SK-MEL-5 (cell line): ENCODE data around the gene NAGK. TPM values are rescaled to one million over a fixed set of nuclear protein-coding genes. Genes with fewer than 3 reads are reported as not detected.
"Not testable (repeated sequence)": the region's sequence is repeated elsewhere in the genome, so short reads cannot be mapped to it uniquely, and the experiment has no call there.

Experiments
- DNase-seq: peaks from one replicate; pipeline ENCODE4 v3.0.0-alpha.2; 2016; ENCODE audit warnings: low read depth, low spot score
- in situ Hi-C: cut with HindIII; loops from 2 replicates; pipeline ENCODE4 v1.10.0; 2016; ENCODE audit warnings: low sequenced_read_pairs, high pct_unique_total_duplicates, low pct_unique_long_range_greater_than_20kb
- polyA plus RNA-seq, 2 experiments: library from polyadenylated mRNA; depleted of rRNA; stranded (reverse); fragments of >200 nt; gene quantifications; 2 replicates each; pipeline ENCODE4 v1.2.3, GENCODE V29; 2015
- total RNA-seq: library from RNA; depleted of rRNA; stranded (reverse); fragments of >200 nt; shearing (Covaris generic); gene quantifications from 2 replicates; pipeline ENCODE4 v1.2.3, GENCODE V29; 2014; rRNA removed

NAGK gene
- total RNA-seq = 66.9 and 85.2 TPM in 2 replicates
- polyA plus RNA-seq (2015; cell fraction: cytosol; rRNA removed) = 53.6 and 73.3 TPM in 2 replicates
- 138 and 163 TPM in 2 replicates for polyA plus RNA-seq (2015; cell fraction: nucleus; rRNA removed)

DNA sequence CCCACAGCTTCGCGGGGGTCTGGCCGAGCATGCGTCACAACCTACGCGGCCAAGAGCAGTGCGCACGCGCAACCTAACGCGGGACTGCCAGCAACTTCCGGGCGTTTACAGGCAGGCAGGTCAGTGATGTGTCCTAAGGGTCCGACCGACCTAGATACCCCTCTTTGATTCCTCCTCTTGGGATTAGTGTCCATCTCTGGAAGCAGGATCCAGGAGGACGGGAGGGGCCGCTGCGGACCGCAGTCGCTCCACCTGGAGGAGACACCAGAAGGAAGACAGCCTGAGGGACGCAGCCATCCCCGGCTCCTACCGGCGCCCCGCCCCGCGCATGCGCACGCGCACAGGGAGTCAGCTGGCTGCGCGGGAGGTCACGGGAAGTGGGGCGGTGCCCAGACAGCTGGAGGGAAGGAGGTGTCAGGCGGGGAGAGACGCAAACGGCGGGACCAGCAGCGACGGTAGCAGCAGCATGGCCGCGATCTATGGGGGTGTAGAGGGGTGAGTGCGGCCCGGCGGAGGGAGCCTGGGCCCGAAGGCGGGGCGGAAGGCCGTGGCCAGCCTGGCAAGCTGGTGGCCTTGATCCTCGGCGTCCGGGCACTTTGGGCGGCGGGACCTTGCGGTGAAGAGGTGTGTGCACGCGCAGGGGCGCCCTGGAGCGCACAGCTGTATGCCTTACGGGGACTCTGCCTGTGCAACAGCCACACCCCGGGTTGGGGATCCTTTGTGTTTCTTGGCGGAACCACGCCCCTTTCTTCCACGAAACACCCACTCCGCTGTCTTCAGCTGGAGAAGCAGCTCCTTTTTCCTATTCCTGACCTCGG, at the start of gene NAGK:
TSS of gene NAGK (plus strand) at position 431 of the 818 bp plus-strand sequence. CDS start at position 467, 36 bp downstream.
- in situ Hi-C loops = no loop called here
- peak; percentile 96 for DNase-seq

DNA sequence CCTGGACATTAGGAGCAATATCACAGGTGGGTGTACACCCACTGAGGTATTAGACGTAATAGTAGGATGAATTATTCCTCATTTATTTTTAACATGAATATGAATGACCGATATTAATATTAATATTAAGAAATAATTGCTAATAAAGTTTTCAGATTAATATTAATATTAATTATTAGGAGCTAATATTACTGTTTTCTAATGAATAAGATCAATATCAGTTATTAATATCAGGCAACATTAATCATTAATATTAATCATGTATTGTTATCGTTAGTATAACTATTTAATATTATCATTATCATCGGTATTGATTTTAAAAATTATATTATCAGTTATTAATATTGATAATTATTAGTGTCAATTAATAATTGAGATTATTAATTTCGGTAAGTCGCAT, 48.5 kb upstream of the NAGK start:
- DNase-seq, in situ Hi-C loops: not testable (repeated sequence)

DNA sequence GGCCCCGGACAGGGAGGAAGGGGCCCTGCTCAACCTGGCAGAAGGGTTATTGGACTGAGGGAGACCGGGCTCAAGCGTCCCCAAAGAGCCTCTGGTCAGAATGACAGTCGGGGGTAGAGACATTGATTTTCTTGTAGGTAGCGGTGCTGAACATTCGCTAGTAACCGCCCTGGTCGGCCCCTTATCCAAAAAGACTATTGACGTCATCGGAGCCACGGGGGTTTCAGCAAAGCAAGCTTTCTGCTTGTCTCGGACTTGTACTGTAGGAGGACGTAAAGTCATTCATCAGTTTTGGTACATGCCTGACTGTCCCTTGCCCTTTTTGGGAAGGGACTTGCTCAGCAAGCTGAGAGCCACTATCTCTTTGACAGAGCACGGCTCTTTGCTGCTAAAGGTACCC, 47.1 kb upstream of the NAGK start:
- in situ Hi-C loops, DNase-seq: not testable (repeated sequence)

DNA sequence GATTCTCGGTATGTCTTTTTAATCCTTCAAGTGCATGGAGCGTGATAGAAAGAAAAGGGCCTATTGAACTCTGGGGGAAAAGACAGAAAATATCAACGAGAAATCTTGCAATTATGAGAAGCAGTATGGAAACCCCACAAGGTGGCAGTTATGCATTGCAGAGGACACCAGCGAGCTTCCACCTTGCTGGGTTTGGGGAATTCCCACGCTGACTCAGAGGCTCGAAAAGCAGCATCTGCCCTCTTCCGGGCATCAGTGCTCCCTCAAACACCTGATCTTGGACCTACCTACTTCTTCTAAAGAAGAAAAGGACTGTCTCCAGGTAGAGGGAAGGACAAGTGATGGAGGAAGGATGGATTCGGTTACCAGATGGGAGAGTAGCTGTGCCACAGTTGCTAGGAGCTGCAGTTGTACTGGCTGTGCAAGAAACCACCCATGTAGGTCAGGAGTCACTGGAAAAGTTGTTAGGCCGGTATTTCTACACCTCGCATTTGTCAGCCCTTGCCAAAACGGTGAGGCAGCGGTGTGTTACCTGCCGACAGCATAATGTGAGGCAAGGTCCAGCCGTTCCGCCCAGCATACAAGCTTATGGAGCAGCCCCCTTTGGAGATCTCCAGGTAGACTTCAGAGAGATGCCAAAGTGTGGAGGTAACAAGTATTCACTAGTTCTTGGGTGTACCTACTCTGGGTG, 44.8 kb upstream of the NAGK start:
- DNase-seq, in situ Hi-C loops: not testable (repeated sequence)

DNA sequence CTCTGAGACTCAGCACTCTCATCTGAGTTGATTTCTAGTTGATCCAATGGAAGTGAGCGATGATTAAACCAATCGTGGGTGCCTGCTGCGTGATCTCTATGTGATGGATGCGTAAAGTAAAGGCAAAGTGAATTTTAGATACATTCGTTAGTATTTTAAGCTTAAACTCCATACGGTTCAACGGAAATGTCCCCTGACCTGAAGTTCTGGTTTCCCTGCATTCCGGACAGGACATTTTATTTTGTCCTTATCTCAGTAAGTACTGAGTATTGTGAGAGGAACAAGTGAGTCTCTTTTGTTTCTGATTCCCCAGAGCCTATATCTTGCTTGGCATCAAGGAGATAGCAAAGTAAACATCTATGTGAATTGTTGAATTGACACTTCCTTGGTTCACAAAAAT, 32.2 kb upstream of the NAGK start:
- DNase-seq, in situ Hi-C loops: not testable (repeated sequence)

DNA sequence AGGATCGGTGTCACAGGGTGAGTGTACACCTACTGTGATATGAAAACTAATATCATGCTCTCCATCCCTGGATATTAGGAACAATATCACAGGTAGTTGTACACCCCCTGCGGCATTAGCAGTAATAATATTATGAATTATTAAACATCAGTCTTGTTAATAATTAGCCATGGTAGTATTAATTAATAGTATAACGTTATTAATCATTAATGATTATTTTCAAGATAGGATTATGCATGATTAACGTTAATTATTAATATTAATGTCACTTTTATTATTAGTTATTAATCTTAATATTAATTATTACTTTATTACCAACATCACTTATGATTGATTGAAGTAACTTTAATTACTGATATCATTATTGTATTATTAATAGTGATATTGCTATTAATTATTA, 26.2 kb upstream of the NAGK start:
- DNase-seq = no peak
- in situ Hi-C loops = no loop called here

DNA sequence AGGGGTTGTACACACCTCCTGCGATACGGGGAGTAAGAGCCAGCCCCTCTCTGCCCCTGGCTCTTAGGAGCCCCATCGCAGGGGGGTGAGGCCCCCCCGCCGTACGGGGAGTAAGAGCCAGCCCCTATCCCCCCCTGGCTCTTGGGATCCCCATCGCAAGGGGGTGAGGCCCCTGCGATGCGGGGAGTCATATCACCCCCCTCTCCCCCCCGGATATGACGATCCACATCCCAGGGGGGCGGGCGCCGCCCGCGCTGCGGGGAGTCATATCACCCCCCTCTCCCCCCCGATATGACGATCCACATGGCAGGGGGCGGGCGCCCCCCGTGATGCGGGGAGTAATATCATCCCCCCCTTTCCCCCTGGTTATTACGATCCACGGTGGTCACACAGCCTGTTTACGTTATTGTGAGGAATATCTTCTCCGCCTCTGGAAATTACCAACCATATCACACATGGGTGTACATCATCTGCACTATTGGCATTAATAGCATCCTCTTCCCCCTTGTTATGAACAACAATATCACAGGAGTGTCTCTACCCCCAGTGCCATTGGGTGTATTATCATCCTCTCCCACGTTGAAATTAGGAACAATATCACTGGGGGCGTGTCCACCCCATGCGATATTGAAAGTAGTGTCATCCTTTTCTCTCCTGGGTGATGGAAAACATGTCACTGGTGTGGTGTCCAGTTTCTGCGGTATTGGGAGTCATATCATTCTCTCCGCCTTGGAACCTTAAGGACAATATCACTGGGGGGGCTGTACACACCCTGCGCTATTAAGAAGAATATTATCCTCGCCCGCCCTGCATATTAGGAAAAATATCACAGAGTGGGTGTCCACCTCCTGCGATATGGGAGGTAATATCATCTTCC, 24.7 kb upstream of the NAGK start:
- in situ Hi-C loops = no loop called here
- DNase-seq = no peak

DNA sequence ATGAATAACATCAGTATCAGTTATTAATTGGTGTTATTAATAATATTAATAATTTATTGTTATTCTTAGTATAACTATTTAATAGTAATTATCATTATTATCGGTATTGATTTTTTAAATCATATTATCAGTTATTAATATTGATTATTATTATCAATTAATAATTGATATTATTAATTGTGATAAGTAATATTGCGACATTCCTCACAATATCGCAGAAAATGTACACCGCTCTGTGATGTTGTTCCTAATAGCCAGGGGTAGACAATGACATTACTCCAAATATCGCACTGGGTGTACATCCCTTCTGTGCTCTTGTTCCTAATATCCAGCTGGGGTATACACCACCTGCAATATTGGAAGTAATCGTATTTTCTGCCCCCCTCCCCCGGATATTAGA, 23.3 kb upstream of the NAGK start:
- in situ Hi-C loops = no loop called here
- no peak for DNase-seq

DNA sequence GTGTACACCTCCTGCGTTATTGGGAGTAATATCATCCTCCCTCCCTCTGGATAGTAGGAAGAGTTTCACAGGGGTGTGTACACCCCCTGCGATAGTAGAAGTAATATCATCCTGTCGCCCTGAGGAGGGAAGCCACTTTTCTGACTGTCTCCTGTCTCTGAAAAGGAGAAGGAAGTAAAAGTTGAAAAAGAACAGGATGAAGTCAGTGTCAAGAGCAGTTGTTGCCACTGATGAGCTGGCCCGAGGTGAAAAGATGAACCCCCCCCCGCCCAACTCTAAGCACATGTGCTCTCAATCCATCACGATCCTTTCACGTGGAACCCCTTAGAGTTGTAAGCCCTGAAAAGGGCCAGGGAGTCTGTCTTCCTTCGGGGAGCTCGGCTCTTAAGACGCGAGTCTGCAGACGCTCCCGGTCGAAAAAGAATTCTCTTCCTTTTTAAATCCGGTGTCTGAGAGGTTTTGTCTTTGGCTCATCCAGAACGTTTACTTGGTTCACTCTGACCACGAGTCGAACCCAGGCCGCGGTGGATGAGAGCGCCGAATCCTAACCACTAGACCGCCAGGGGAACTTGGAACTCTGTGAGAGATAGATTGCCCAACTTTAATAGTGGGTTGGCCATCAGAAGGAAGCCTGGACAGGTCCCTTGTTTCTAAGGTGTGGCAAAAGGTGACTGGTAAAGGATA, 22.4 kb upstream of the NAGK start:
- in situ Hi-C loops = no loop called here
- DNase-seq = no peak

DNA sequence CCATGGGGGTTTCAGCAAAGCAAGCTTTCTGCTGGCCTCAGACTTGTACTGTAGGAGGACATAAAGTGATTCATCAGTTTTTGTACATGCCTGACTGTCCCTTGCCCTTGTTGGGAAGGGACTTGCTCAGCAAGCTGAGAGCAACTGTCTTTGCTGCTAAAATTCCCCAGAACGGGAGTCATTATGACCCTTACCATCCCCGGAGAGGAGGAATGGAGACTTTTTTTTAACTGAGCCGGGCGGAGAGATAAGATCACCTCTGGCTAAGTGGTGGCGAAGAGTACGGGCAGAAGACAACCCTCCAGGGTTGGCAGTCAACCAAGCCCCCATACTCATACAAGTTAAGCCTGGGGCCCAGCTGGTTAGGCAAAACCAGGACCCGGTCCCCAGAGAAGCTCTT, 20.4 kb upstream of the NAGK start:
- in situ Hi-C loops = no loop called here

DNA sequence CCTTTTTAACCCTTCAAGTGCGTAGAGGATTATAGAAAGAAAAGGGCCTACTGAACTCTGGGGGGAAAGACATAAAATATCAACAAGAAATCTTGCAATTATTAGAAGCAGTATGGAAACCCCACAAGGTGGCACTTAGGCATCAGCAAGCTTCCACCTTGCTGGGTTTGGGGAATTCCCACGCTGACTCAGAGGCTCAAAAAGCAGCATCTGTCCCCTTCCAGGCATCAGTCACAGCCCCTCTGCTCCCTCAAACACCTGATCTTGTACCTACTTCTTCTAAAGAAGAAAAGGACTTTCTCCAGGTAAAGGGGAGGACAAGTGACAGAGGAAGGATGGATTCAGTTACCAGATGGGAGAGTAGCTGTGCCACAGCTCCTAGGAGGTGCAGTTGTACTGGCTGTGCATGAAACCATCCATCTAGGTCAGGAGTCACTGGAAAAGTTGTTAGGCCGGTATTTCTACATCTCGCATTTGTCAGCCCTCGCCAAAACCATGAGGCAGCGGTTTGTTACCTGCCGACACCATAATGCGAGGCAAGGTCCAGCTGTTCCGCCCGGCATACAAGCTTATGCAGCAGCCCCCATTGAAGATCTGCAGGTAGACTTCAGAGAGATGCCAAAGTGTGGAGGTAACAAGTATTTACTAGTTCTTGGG, 18.6 kb upstream of the NAGK start:
- in situ Hi-C loops = not testable (repeated sequence)

More for the DNA sequence above, 20.4 kb upstream of the NAGK start:
- no peak for DNase-seq

DNA sequence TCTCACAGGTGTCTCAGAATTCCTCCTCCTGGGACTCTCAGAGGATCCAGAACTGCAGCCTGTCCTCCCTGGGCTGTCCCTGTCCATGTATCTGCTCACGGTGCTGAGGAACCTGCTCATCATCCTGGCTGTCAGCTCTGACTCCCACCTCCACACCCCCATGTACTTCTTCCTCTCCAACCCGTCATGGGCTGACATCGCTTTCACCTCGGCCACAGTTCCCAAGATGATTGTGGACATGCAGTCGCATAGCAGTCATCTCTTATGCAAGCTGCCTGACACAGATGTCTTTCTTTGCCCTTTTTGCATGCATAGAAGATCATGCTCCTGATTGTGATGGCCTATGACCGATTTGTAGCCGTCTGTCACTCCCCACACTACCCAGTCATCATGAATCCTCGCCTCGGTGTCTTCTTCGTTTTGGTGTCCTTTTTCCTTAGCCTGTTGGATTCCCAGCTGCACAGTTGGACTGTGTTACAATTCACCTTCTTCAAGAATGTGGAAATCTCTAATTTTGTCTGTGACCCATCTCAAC, 13.2 kb upstream of the NAGK start:
- in situ Hi-C loops = not testable (repeated sequence)

More for the DNA sequence above, 18.6 kb upstream of the NAGK start:
- not testable (repeated sequence) for DNase-seq

DNA sequence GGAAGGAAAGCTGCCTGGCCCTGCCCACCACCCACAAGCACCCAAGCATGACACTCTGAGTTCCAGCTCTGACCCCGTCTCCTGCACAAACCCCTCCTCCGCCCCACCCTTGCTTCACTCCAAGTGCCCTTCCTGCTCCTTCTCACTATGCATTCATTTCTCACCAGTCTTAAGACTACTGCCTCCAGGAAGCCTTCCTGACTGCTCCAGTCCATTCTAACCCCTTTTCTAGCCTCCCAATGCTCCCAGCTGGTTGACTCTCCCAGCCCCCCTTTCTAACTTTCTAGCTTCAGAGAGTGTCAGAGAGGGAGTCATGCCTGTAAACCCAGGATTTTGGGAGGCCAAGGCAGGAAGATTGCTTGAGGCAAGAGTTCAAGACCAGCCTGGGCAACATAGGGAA, 8.2 kb upstream of the NAGK start:
- DNase-seq = no peak
- in situ Hi-C loops = no loop called here

More for the DNA sequence above, 13.2 kb upstream of the NAGK start:
- not testable (repeated sequence) for DNase-seq

DNA sequence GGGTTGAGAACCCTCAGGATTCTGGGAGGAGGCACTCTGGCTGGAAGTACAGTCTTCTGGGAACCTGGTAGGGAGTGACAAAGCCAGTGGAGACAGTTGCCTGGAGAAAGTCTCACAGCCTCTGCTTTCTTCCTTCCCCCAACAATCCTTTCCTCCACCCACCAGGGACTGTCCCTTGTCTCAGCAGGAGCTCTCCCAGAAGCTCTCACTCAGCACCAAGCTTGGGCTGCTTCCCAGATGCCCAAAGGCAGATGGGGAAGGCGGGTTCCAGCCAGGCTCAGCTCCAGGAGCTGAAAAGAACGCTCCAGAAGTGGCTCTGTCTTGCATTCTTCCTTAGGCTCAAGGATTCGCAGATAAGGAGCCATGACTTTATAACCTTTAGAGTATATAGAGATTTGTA, 7.6 kb upstream of the NAGK start:
- in situ Hi-C loops = no loop called here
- no peak for DNase-seq

DNA sequence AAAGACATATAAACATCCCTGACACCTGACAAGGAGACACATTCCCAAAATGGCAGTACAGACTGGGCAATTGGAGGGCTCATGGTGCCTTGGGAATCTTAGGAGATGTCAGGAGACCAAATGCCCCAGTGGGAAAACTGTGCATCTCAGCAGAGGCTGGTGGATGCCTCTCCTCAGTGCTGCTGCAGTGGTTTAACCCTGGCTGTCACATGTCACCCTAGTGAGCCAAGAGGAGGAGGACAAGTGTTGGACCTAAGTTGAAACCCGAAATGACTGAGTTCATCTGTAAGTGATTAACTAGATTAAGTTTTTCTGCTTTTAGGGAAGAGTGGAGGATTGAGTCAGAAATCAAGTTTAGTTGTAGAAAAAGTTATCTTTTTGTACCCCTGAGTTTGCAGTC, 5.2 kb upstream of the NAGK start:
- in situ Hi-C loops = no loop called here
- no peak for DNase-seq

DNA sequence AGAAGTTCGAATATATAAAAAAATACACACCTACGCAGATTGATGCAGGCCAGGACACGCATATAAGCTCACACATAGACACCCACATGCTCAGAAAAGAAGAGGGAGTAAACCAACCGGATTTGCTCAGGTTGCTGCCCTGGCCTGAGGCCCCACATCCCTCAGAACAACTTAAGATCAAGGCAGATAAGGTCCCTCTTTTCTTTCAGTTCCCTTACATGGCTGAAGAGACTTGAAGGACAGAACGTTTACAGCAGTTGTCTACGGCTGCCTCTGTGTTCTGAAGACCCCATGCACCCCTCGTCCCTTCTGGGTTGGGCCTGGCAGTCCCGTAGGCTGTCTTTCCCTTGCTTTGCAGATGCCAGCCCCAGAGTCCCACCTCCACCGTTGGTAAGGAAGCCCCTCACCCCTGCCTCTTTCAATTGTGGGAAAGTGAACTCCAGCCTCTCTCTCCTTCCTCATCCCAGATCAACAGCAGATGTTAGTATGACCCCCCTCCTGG, 4.3 kb upstream of the NAGK start:
- in situ Hi-C loops = no loop called here
- DNase-seq = no peak
